Activated T-cell treated with anti-CD3 and anti-CD28 coated beads, Interleukin-2, amount 50 U/mL, for 48 hours (primary cell): Measurements from ENCODE around the gene GNG8.

Source experiments
- DNase-seq, 2 experiments: peaks; one replicate each; pipeline ENCODE4 v3.0.0-alpha.2; 2020

The GNG8 gene

GRCh38 chr19:46601318-46602224 is 34.4 kb downstream of the GNG8 start, which contains the start of gene CALM3:
Gene CALM3 (plus strand): TSS chr19:46601330. CDS start chr19:46601435, 105 bp downstream.
- peak in 1 of 2 experiments; percentile 55 for DNase-seq

DNA sequence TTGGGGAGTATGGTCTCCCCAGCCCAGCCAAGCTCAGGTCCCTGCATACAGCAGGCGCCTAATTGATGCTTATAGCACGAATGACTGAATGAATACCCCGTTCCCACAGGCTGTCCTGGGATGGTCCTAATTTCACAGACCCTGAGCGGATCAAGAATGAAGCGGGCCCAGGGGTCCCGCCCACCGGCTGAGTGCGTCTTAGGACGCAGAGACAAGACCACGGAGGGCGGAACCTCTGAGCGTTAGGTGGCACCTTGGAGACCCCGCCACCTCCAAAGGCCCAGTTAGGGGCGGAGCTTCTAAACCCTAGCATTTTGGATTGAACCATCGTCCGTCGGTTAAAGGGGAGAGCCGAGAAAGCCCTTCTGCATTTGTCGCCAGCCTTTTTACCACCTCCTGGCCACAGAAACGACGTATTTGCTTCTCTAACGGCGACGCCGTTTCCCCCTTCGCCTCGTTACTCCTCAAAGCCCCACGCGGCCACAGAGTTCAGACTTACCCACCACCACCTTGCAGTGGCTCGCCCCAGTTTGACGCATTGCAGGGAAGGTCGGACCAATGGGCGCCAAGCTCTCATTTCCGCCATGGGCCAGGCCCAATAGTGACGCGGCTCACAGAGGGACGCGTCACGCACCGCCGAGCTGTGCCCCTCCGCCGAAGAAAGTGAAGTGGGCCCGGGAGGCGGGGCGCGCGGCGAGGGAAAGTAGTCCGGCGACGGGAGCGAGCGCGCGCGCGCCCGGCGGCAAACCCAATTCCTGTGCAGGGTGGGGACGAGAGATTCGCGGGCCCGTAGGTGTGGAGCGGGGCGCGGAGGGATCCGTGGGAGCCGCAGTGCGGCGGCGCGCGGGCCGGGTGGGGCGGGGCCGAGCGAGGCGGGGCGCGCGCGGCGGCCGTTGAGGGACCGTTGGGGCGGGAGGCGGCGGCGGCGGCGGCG is 35.4 kb downstream of the GNG8 start:
- peak; percentile 99 to 100 for DNase-seq

- DNase-seq: peak; percentile 19 to 21
These were observed 36.2 kb downstream of the GNG8 start for GRCh38 chr19:46599716-46600373.

GRCh38 chr19:46598372-46598917 is 37.6 kb downstream of the GNG8 start:
- DNase-seq: no peak

DNA sequence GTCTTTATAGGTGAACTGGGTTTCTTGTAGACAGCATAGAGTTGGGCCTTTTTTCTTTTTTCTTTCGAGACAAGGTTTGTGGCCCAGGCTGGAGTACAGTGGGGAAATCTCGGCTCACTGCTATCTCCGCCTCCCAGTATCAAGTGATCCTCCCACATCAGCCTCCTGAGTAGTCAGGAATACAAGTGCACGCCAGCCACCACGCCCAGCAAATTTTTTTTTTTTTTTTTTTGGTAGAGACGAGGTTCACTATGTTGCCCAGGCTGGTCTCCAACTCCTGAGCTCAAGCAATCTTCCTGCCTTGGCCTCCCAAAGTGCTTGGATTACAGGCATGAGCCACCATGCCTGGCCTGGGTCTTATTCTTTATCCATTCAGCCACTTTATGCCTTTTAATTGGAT is 40.0 kb downstream of the GNG8 start:
- no peak for DNase-seq

DNA sequence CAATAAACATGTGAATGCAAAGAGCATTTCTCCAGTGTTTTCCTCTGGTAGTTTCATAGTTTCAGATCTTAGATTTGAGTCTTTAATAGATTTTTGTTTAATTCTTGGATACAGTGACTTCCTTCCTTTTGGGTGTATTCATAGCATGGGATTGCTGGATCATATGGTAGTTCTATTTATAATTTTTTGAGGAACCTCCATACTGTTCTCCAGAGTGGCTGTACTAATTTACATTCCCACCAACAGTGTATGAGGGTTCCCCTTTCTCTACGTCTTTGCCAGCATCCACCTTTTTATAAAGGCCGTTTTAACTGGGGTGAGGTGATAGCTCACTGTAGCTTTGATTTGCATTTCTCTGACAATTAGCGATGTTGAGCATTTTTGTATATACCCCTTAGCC is 44.1 kb downstream of the GNG8 start:
- DNase-seq: no peak

DNA sequence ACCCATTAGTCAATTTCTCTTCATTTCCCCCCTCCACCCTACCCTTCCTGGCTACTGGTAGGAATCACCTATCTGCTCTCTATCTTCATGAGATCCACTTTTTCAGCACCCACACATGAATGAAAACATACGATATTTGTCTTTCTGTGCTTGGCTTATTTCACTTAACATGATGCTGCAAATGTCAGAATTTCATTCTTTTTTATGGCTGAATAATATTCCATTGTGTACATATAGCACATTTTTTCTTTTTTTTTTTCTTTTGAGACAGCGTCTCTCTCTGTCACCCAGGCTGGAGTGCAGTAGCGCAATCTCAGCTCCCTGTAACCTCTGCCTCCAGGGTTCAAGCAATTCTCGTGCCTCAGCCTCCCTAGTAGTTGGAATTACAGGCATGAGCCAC is 44.7 kb downstream of the GNG8 start:
- DNase-seq: no peak

DNA sequence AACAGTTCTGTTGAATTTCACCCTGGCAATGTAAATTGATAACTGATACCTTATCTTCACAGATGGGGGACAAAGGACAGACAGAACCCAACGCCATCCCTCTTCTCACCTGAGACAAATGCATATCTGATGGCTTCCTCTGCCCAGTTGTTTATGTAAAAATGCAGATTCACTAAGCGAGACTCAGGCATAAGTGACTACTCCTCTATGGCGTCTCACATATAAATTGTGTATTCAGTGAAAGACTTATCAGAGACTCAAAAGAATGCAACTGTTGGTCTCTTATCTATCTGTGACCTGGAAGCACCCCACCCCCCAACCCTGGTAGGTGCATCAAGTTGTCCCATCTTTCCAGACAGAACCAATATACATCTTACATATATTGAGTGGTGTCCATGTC is 48.1 kb downstream of the GNG8 start:
- DNase-seq: no peak

- DNase-seq: no peak
These were observed 49.7 kb downstream of the GNG8 start for GRCh38 chr19:46586294-46586693.

DNA sequence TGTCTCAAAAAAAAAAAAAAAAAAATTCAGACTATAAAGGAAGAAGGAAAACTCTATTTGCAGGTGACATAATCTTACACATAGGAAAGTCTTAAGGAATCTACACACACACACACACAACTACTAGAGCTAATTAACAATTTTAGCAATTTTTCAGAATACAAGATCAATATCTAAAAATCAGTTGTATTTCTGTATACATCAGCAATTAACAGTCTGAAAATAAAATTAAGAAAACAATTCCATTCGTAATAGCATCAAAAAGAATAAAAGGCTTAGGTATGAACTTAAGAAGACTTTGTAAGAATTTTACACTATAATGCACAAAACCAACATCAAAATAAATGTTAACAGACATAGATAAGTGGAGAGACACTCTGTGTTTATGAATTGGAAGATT is 50.5 kb downstream of the GNG8 start:
- no peak for DNase-seq
